ENCODE data around the gene PRDM16. TPM values are rescaled to one million over a fixed set of nuclear protein-coding genes. Genes with fewer than 3 reads are reported as not detected.

Gene PRDM16
- total and polyA plus RNA-seq, 2 of the 13 experiments (the other 11 are each of a cell fraction or from before 2014, with no cell fraction given) = 0.15 to 0.81 TPM

DNA sequence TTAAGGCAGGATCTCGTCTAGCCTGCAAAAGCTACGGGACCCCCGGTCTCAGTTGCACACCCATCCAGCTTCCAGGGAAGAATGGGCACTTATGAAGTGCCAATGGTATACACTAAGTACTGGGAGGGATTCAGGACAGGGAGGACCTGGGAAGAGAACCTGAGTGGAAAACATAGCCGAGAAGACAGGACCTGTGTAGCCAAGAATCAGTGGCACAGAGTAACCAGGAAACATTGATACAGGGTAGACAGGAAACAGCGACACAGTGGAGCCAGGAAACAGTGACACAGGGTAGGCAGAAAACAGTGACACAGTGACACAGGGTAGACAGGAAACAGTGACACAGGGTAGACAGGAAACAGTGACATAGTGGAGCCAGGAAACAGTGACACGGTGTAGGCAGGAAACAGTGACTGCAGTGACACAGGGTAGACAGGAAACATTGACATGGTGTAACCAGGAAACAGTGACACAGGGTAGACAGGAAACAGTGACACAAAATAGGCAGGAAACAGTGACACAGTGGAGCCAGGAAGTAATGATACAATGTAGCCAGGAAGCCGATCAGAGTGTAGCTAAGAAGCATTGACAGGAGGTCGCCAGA, 247.4 kb downstream of the PRDM16 start (continued):
- TF ChIP-seq CHD2 (IDR thresholded peaks at IDR 0.05; ENCODE audit: low read depth, low read length) (no peak), DNMT1 (CRISPR knock-in tag; IDR thresholded peaks at IDR 0.05) (no peak), CENPT (CRISPR knock-in tag; IDR thresholded peaks at IDR 0.05; ENCODE audit: low read depth) (no peak), TRIM24 (CRISPR knock-in tag; IDR thresholded peaks at IDR 0.05) (no peak), NFE2L1 (CRISPR knock-in tag; IDR thresholded peaks at IDR 0.05; ENCODE audit: borderline replicate concordance) (no peak), TEAD2 (CRISPR knock-in tag; IDR thresholded peaks at IDR 0.05) (no peak), ZNF891 (CRISPR knock-in tag; IDR thresholded peaks at IDR 0.05) (no peak)
- TF ChIP-seq, protein P1, sequence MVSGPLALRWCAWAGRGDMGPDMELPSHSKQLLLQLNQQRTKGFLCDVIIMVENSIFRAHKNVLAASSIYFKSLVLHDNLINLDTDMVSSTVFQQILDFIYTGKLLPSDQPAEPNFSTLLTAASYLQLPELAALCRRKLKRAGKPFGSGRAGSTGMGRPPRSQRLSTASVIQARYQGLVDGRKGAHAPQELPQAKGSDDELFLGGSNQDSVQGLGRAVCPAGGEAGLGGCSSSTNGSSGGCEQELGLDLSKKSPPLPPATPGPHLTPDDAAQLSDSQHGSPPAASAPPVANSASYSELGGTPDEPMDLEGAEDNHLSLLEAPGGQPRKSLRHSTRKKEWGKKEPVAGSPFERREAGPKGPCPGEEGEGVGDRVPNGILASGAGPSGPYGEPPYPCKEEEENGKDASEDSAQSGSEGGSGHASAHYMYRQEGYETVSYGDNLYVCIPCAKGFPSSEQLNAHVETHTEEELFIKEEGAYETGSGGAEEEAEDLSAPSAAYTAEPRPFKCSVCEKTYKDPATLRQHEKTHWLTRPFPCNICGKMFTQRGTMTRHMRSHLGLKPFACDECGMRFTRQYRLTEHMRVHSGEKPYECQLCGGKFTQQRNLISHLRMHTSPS (CRISPR knock-in tag; IDR thresholded peaks at IDR 0.05; ENCODE audit: low read depth) = no peak
- TF ChIP-seq, protein P2, sequence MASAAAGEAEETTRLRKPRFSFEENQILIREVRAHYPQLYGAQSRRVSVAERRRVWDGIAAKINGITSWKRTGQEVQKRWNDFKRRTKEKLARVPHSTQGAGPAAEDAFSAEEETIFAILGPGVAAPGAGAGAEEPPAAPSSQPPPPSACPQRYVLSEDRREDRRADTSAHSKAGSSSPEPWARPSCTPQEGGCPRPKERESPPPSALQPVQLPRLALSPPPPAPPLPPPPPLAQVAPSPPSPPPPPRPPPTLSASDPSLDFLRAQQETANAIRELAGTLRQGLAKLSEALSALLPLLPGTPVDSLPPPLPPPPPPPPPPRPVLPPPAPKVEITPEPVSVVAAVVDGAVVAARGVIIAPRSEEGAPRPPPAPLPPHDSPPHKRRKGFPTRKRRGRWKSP (CRISPR knock-in tag; IDR thresholded peaks at IDR 0.05) = no peak

DNA sequence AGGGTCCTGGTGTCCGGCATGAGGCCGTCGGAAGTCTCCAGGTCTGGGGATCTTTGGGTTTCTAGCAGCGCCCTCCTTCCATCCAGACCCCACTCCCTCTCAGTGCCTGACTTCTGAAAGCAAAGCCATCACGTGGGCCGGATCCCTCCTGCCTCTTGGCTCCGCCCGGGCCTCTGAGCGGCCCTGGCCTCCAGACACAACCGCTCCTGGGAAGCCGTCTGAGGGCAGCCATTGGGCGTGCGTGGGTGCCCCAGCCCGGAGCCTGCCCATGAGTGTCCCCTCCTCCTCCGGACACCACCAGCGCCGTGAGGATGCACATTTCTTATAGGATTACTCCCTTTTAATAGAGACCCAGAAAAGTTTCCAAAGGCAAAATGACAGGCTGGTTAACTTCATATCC, 248.5 kb downstream of the PRDM16 start:
- FAIRE-seq = no peak
- TF ChIP-seq NFKBIZ (CRISPR knock-in tag; IDR thresholded peaks at IDR 0.05) (no peak), RARG (CRISPR knock-in tag; IDR thresholded peaks at IDR 0.05; ENCODE audit: low read depth) (no peak), ZNF530 (CRISPR knock-in tag; IDR thresholded peaks at IDR 0.05; ENCODE audit: low read depth) (no peak), EHMT2 (IDR thresholded peaks at IDR 0.05; ENCODE audit: borderline replicate concordance, low read depth, low read length) (no peak), FOXA3 (CRISPR knock-in tag; IDR thresholded peaks at IDR 0.05) (no peak), TP53 (CRISPR knock-in tag; conservative IDR thresholded peaks at IDR 0.05) (no peak)
- TF ChIP-seq, protein P3, sequence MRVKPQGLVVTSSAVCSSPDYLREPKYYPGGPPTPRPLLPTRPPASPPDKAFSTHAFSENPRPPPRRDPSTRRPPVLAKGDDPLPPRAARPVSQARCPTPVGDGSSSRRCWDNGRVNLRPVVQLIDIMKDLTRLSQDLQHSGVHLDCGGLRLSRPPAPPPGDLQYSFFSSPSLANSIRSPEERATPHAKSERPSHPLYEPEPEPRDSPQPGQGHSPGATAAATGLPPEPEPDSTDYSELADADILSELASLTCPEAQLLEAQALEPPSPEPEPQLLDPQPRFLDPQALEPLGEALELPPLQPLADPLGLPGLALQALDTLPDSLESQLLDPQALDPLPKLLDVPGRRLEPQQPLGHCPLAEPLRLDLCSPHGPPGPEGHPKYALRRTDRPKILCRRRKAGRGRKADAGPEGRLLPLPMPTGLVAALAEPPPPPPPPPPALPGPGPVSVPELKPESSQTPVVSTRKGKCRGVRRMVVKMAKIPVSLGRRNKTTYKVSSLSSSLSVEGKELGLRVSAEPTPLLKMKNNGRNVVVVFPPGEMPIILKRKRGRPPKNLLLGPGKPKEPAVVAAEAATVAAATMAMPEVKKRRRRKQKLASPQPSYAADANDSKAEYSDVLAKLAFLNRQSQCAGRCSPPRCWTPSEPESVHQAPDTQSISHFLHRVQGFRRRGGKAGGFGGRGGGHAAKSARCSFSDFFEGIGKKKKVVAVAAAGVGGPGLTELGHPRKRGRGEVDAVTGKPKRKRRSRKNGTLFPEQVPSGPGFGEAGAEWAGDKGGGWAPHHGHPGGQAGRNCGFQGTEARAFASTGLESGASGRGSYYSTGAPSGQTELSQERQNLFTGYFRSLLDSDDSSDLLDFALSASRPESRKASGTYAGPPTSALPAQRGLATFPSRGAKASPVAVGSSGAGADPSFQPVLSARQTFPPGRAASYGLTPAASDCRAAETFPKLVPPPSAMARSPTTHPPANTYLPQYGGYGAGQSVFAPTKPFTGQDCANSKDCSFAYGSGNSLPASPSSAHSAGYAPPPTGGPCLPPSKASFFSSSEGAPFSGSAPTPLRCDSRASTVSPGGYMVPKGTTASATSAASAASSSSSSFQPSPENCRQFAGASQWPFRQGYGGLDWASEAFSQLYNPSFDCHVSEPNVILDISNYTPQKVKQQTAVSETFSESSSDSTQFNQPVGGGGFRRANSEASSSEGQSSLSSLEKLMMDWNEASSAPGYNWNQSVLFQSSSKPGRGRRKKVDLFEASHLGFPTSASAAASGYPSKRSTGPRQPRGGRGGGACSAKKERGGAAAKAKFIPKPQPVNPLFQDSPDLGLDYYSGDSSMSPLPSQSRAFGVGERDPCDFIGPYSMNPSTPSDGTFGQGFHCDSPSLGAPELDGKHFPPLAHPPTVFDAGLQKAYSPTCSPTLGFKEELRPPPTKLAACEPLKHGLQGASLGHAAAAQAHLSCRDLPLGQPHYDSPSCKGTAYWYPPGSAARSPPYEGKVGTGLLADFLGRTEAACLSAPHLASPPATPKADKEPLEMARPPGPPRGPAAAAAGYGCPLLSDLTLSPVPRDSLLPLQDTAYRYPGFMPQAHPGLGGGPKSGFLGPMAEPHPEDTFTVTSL (CRISPR knock-in tag; IDR thresholded peaks at IDR 0.05; ENCODE audit: borderline replicate concordance) = no peak

More for the DNA sequence above, 248.5 kb downstream of the PRDM16 start:
- no peak for DNase-seq (ENCODE audit: low spot score)
- H3K4me3 ChIP-seq (replicated peaks in 1 of 3; ENCODE audit: insufficient read depth in 1 of 3, low read depth in 2 of 3, low read length in 3 of 3) = no peak overlapping the region
- CTCF ChIA-PET (ENCODE audit: low intra/inter-chr PET ratio, low total read pairs) = no interaction called here
- 94% methylated on average over 16 of the region's 17 CpGs for WGBS (ENCODE audit: low lambda C conversion rate)
- no peaks in the 10 kb centered on the region for H4K20me1 ChIP-seq (ENCODE audit: insufficient read depth, low read length)
- no peak overlapping the region for H3K9ac ChIP-seq (ENCODE audit: insufficient read depth, low read depth, low read length)
- peaks cover 75% of the 10 kb centered on the region for H3K4me1 ChIP-seq (ENCODE audit: insufficient read depth, low read length)
- POLR2A ChIA-PET = no interaction called here
- intact Hi-C loops (cut with micrococcal nuclease; ENCODE audit: unreplicated experiment) (no loop called here), in situ Hi-C loops (cut with HindIII; ENCODE audit: extremely low pct_ligation_motif_present, low pct_unique_long_range_greater_than_20kb) (no loop called here)
- no peaks in the 10 kb centered on the region; a peak in 1 of 5 replicates for H3K27me3 ChIP-seq (ENCODE audit: control insufficient read depth in 1 of 2, insufficient read depth in 2 of 2, low read length in 2 of 2)
- peaks cover 15% of the 10 kb centered on the region for H3K79me2 ChIP-seq (ENCODE audit: insufficient read depth, low read length)
- no peaks in the 10 kb centered on the region for H3K9me3 ChIP-seq (ENCODE audit: low read length)
- no peak overlapping the region for H2AFZ ChIP-seq (ENCODE audit: low read length)
- H3K36me3 ChIP-seq (replicated peaks in 1 of 2; ENCODE audit: control insufficient read depth in 1 of 2, insufficient read depth in 2 of 2, low read length in 2 of 2) = no peaks in the 10 kb centered on the region; a peak in 1 of 5 replicates
- no peak overlapping the region for H3K27ac ChIP-seq (ENCODE audit: extremely low read length, insufficient read depth, low read length)
- no peak for ATAC-seq
- no peak overlapping the region for H3K4me2 ChIP-seq (ENCODE audit: low read depth, low read length)
- BruUV-seq (replicated peaks) = no TSS peak
